GM18951 (cell line): ENCODE results near the gene PALLD.

Experiments used
- POLR2A ChIP-seq: IDR thresholded peaks from 4 replicates; pipeline ENCODE4 v1.6.1; 2011; ENCODE audit warnings: mild to moderate bottlenecking; ENCODE audit not compliant: insufficient read length, insufficient read depth; ENCODE audit errors: extremely low read depth
- in situ Hi-C: fragments of 300-500 bp; cut with MboI; formaldehyde crosslinking; loops from one replicate; pipeline ENCODE4 v1.12.0; 2022; ENCODE audit warnings: low sequenced_read_pairs, mixed read lengths, inconsistent platforms; ENCODE audit not compliant: unreplicated experiment

Gene PALLD

GRCh38 chr4:168711197-168712140 is 214.6 kb downstream of the PALLD start:
- TF ChIP-seq POLR2A: no peak
- in situ Hi-C loops: no loop called here

- in situ Hi-C loops: no loop called here
- TF ChIP-seq POLR2A: no peak
Observed at GRCh38 chr4:168712316-168712890, 215.6 kb downstream of the PALLD start.

- in situ Hi-C loops: no loop called here
- no peak for TF ChIP-seq POLR2A
Observed at GRCh38 chr4:168713253-168713652, 216.4 kb downstream of the PALLD start.

GRCh38 chr4:168715896-168716295 is 219.0 kb downstream of the PALLD start:
- no peak for TF ChIP-seq POLR2A
- in situ Hi-C loops: no loop called here

- no peak for TF ChIP-seq POLR2A
- in situ Hi-C loops: no loop called here
Observed at GRCh38 chr4:168716406-168717129, 219.7 kb downstream of the PALLD start.

- in situ Hi-C loops: no loop called here
Observed at GRCh38 chr4:168717847-168718246, 221.0 kb downstream of the PALLD start.

GRCh38 chr4:168719725-168720124 is 222.9 kb downstream of the PALLD start:
- no peak for TF ChIP-seq POLR2A
- in situ Hi-C loops: no loop called here

More at GRCh38 chr4:168717847-168718246, 221.0 kb downstream of the PALLD start:
- no peak for TF ChIP-seq POLR2A

GRCh38 chr4:168720396-168720900 is 223.6 kb downstream of the PALLD start:
- in situ Hi-C loops: no loop called here
- no peak for TF ChIP-seq POLR2A

GRCh38 chr4:168722391-168722790 is 225.5 kb downstream of the PALLD start:
- no peak for TF ChIP-seq POLR2A
- in situ Hi-C loops: no loop called here

GRCh38 chr4:168723020-168723419 is 226.2 kb downstream of the PALLD start:
- in situ Hi-C loops: no loop called here
- TF ChIP-seq POLR2A: no peak

- no peak for TF ChIP-seq POLR2A
- in situ Hi-C loops: no loop called here
Observed at GRCh38 chr4:168723569-168723968, 226.7 kb downstream of the PALLD start.

GRCh38 chr4:168724243-168724642 is 227.4 kb downstream of the PALLD start:
- TF ChIP-seq POLR2A: no peak

More at GRCh38 chr4:168724243-168724642, 227.4 kb downstream of the PALLD start:
- in situ Hi-C loops: no loop called here
